DND-41 (cell line): Measurements from ENCODE around the gene PTPN7.

ENCODE experiments used
- EZH2 ChIP-seq: IDR thresholded peaks from 3 replicates; pipeline ENCODE4 v1.6.1; 2012; ENCODE audit warnings: borderline replicate concordance, low read depth, mild to moderate bottlenecking, moderate library complexity, low read length, inconsistent platforms; ENCODE audit not compliant: severe bottlenecking
- TF ChIP-seq, protein P1 (sequence below): IDR thresholded peaks from 2 replicates; pipeline ENCODE4 v1.5.1; 2012; ENCODE audit warnings: borderline replicate concordance, low read length, moderate library complexity, mild to moderate bottlenecking; ENCODE audit not compliant: poor library complexity, severe bottlenecking; ENCODE audit errors: extremely low read depth

DNA sequence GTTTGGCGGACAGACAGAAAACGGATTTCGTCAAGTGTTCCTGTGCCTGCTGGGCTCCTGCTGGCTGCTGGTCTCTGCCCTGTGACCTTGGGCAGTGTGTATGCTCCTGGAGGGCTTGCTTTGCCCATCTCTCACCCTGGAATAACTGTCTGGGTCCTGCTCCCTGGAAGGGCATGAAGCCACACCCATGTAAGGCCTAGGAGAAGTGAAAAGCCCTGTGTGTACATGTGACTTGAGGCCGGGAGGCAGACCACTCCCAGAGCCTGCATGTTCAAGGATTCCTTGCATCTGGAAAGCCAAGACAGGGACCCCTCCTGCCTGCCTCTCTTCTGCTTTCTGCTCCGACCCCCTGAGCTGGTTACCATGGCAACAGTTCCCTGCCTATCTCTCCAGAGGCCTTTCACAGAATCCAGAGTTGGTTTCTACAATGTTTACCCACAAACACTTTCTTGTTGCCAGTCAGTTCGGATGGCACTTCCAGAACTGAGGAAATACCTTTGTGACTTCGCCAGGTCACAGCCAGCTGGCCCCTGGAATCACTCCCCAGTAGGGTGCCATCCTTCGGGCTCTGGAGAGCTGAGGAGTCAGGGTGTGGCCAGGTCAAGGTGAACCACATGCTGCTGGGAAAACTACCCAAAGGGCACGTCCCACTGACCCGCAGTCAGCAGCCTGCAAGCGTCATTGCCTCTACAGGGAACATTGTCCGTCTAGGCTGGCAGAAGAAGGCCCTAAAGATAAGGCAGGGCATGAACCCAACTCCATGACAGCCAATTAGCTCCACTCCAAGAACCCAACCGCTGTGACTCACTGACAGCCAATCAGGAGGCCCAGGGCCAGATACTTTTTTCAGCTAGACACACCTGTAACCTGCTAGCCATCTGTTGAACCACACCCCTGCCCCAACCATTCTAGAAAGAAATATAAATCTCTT is 52.3 kb downstream of the PTPN7 start:
- TF ChIP-seq, protein P1, sequence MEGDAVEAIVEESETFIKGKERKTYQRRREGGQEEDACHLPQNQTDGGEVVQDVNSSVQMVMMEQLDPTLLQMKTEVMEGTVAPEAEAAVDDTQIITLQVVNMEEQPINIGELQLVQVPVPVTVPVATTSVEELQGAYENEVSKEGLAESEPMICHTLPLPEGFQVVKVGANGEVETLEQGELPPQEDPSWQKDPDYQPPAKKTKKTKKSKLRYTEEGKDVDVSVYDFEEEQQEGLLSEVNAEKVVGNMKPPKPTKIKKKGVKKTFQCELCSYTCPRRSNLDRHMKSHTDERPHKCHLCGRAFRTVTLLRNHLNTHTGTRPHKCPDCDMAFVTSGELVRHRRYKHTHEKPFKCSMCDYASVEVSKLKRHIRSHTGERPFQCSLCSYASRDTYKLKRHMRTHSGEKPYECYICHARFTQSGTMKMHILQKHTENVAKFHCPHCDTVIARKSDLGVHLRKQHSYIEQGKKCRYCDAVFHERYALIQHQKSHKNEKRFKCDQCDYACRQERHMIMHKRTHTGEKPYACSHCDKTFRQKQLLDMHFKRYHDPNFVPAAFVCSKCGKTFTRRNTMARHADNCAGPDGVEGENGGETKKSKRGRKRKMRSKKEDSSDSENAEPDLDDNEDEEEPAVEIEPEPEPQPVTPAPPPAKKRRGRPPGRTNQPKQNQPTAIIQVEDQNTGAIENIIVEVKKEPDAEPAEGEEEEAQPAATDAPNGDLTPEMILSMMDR: no peak
- TF ChIP-seq EZH2: no peak
